Activated CD8-positive, alpha-beta memory T cell treated with anti-CD3 and anti-CD28 coated beads for 48 hours (primary cell): ENCODE results near the gene PFKFB2.
A peak's percentile ranks its signal among the peaks of the same experiment; 100 is the strongest.
"Not testable (repeated sequence)": the region's sequence is repeated elsewhere in the genome, so short reads cannot be mapped to it uniquely, and the experiment has no call there.

Source experiments
- DNase-seq, 3 experiments: peaks; one replicate each; pipeline ENCODE4 v3.0.0-alpha.2; 2020; ENCODE audit warnings: low read depth in 2 of 3, low spot score in 2 of 3

The PFKFB2 gene

GRCh38 chr1:207039380-207040180 lies 13.5 kb upstream of the PFKFB2 start:
- no peak for DNase-seq

- no peak for DNase-seq
Observed at GRCh38 chr1:207040181-207040533, 12.9 kb upstream of the PFKFB2 start.

- DNase-seq = not testable (repeated sequence)
Observed at GRCh38 chr1:207041397-207041796, 11.7 kb upstream of the PFKFB2 start.

GRCh38 chr1:207045453-207045852 lies 7.6 kb upstream of the PFKFB2 start:
- no peak for DNase-seq

- no peak for DNase-seq
Observed at GRCh38 chr1:207047505-207047904, 5.6 kb upstream of the PFKFB2 start.

GRCh38 chr1:207048041-207048440 lies 5.0 kb upstream of the PFKFB2 start:
- no peak for DNase-seq

- DNase-seq = no peak
Observed at GRCh38 chr1:207049054-207049453, 4.0 kb upstream of the PFKFB2 start.

GRCh38 chr1:207049514-207049913 lies 3.6 kb upstream of the PFKFB2 start:
- DNase-seq = no peak

GRCh38 chr1:207049974-207050391 lies 3.1 kb upstream of the PFKFB2 start:
- no peak for DNase-seq

GRCh38 chr1:207050480-207051190 lies 2.4 kb upstream of the PFKFB2 start:
- DNase-seq = peak; percentile 72 to 88 (median 84)

- no peak for DNase-seq
Observed at GRCh38 chr1:207051191-207051943, 1.7 kb upstream of the PFKFB2 start, which contains the start of gene YOD1. YOD1 (minus strand) TSS chr1:207051208; CDS start chr1:207051030, 178 bp downstream.

- DNase-seq = no peak
Observed at GRCh38 chr1:207054491-207054890, 1.4 kb downstream of the PFKFB2 start.

GRCh38 chr1:207055386-207056001 lies 2.4 kb downstream of the PFKFB2 start:
- no peak for DNase-seq

- no peak for DNase-seq
Observed at GRCh38 chr1:207056673-207057072, 3.6 kb downstream of the PFKFB2 start.

GRCh38 chr1:207058252-207058651 lies 5.2 kb downstream of the PFKFB2 start:
- DNase-seq = no peak

- DNase-seq = no peak
Observed at GRCh38 chr1:207058878-207059867, 6.1 kb downstream of the PFKFB2 start.

GRCh38 chr1:207059881-207060280 lies 6.8 kb downstream of the PFKFB2 start:
- DNase-seq = no peak

GRCh38 chr1:207060596-207060995 lies 7.5 kb downstream of the PFKFB2 start:
- no peak for DNase-seq

- DNase-seq = no peak
Observed at GRCh38 chr1:207062058-207062457, 9.0 kb downstream of the PFKFB2 start.

GRCh38 chr1:207063014-207063413 lies 9.9 kb downstream of the PFKFB2 start:
- no peak for DNase-seq
